SK-N-SH (cell line): ENCODE data around the gene CARM1. TPM values are rescaled to one million over a fixed set of nuclear protein-coding genes. Genes with fewer than 3 reads are reported as not detected.
A peak's percentile ranks its signal among the peaks of the same experiment; 100 is the strongest.

Experiments
- CTCF ChIA-PET: fragments of 300-600, 350-600 bp; formaldehyde crosslinking; extraction: SDS; loops from one replicate; lab custom pipeline; 2021; lab: Yijun Ruan, JAX
- POLR2A ChIA-PET: fragments of 350-600 bp; sonication (Branson Sonifier 250); formaldehyde crosslinking; extraction: SDS; loops from one replicate; lab custom pipeline; 2020; ENCODE audit warnings: antibody characterized with exemption, inconsistent platforms; lab: Yijun Ruan, JAX
- DNase-seq: peaks from one replicate; pipeline ENCODE4 v3.0.0; 2012
- H2AFZ ChIP-seq: fragments of 200-600 bp; sonication (generic); 2 replicates; pipeline ENCODE4 v1.8.1; 2016; ENCODE audit warnings: antibody characterized with exemption, mild to moderate bottlenecking, low read depth
- H3F3A ChIP-seq: fragments of 200-600 bp; sonication (generic); replicated peaks from 2 replicates; pipeline ENCODE3; 2016; ENCODE audit warnings: antibody characterized with exemption, mild to moderate bottlenecking; ENCODE audit not compliant: insufficient read depth
- H3K27ac ChIP-seq, 2 experiments: fragments of 200-500 bp in 1 of 2; fragments of 200-600 bp in 1 of 2; sonication (Bioruptor generic) in 1 of 2; sonication (generic), shearing (Covaris generic) in 1 of 2; 2 replicates each; pipeline versions ENCODE4 v1.5.1 to v1.6.1; 2014 to 2016; ENCODE audit warnings: low read depth in 2 of 2, inconsistent platforms in 1 of 2, low read length in 1 of 2, mild to moderate bottlenecking in 1 of 2, mixed read lengths in 1 of 2
- H3K27me3 ChIP-seq: fragments of 200-600 bp; sonication (generic), shearing (Covaris generic); 2 replicates; pipeline ENCODE4 v1.6.1; 2016; ENCODE audit warnings: mixed run types; ENCODE audit not compliant: insufficient read depth
- H3K36me3 ChIP-seq, 2 experiments: fragments of 200-500 bp in 1 of 2; fragments of 200-600 bp in 1 of 2; sonication (Bioruptor generic) in 1 of 2; sonication (generic) in 1 of 2; replicated peaks in 1 of 2; 2 replicates each; pipeline versions ENCODE3 to v1.5.1; 2014 to 2016; ENCODE audit warnings: low read length in 1 of 2, mild to moderate bottlenecking in 1 of 2; ENCODE audit not compliant: insufficient read depth in 2 of 2, control insufficient read depth in 1 of 2
- H3K4me1 ChIP-seq, 2 experiments: fragments of 200-500 bp in 1 of 2; fragments of 200-600 bp in 1 of 2; sonication (Bioruptor generic) in 1 of 2; sonication (generic), shearing (Covaris generic) in 1 of 2; 2 replicates each; pipeline versions ENCODE4 v1.5.1 to v1.6.1; 2014 to 2016; ENCODE audit warnings: low read depth in 1 of 2, low read length in 1 of 2, mixed run types in 1 of 2; ENCODE audit not compliant: insufficient read depth in 2 of 2, control insufficient read depth in 1 of 2
- H3K4me2 ChIP-seq: fragments of 200-600 bp; sonication (generic), shearing (Covaris generic); 2 replicates; pipeline ENCODE4 v1.6.1; 2017; ENCODE audit warnings: mixed run types
- H3K4me3 ChIP-seq, 2 experiments: fragments of 200-500 bp in 1 of 2; fragments of 200-600 bp in 1 of 2; sonication (Bioruptor generic) in 1 of 2; sonication (generic), shearing (Covaris generic) in 1 of 2; 2 replicates each; pipeline versions ENCODE4 v1.5.1 to v1.8.1; 2014 to 2016; ENCODE audit warnings: low read depth in 2 of 2, inconsistent platforms in 1 of 2, low read length in 1 of 2, mild to moderate bottlenecking in 1 of 2, mixed read lengths in 1 of 2, moderate library complexity in 1 of 2
- H3K79me2 ChIP-seq: fragments of 200-600 bp; sonication (generic); 2 replicates; pipeline ENCODE4 v1.8.1; 2017; ENCODE audit warnings: mild to moderate bottlenecking; ENCODE audit not compliant: insufficient read depth
- H3K9ac ChIP-seq: fragments of 200-600 bp; sonication (generic); 2 replicates; pipeline ENCODE4 v1.6.1; 2017; ENCODE audit warnings: mixed run types
- H3K9me2 ChIP-seq: fragments of 200-600 bp; sonication (generic); 2 replicates; pipeline ENCODE4 v1.6.1; 2017; ENCODE audit warnings: mixed run types
- H3K9me3 ChIP-seq: fragments of 200-600 bp; sonication (generic); 2 replicates; pipeline ENCODE4 v1.6.1; 2017; ENCODE audit warnings: mixed run types, mild to moderate bottlenecking, moderate library complexity
- H4K20me1 ChIP-seq: fragments of 200-600 bp; sonication (generic); 2 replicates; pipeline ENCODE4 v1.6.1; 2017; ENCODE audit warnings: mild to moderate bottlenecking, mixed run types; ENCODE audit not compliant: insufficient read depth
- ELF1 ChIP-seq: IDR thresholded peaks from 2 replicates; pipeline ENCODE4 v1.4.0; 2012
- FOXM1 ChIP-seq: IDR thresholded peaks from 2 replicates; pipeline ENCODE4 v1.4.0; 2012; ENCODE audit warnings: low read depth, mild to moderate bottlenecking
- GABPA ChIP-seq: IDR thresholded peaks from 2 replicates; pipeline ENCODE4 v1.4.0; 2012; ENCODE audit warnings: low read depth, mild to moderate bottlenecking
- GATA2 ChIP-seq: sonication (generic); formaldehyde crosslinking; IDR thresholded peaks from 2 replicates; pipeline ENCODE4 v1.5.0; 2020; ENCODE audit warnings: mild to moderate bottlenecking, missing genetic modification reagents
- IRF3 ChIP-seq: fragments of 150-350 bp; IDR thresholded peaks from 2 replicates; pipeline ENCODE4 v1.6.1; 2016; ENCODE audit warnings: mild to moderate bottlenecking, low read depth, low read length
- MAX ChIP-seq: IDR thresholded peaks from 2 replicates; pipeline ENCODE4 v1.4.0; 2012; ENCODE audit warnings: low read depth
- MEF2A ChIP-seq: IDR thresholded peaks from 2 replicates; pipeline ENCODE4 v1.4.0; 2012; ENCODE audit warnings: low read depth, borderline replicate concordance
- MXI1 ChIP-seq: IDR thresholded peaks from 2 replicates; pipeline ENCODE4 v1.6.1; 2012; ENCODE audit warnings: mild to moderate bottlenecking, low read depth, low read length, improper control_type of control experiment
- NRF1 ChIP-seq: IDR thresholded peaks from 2 replicates; pipeline ENCODE4 v1.6.1; 2012; ENCODE audit warnings: low read depth, mild to moderate bottlenecking, low read length
- PBX3 ChIP-seq: IDR thresholded peaks from 2 replicates; pipeline ENCODE4; 2012
- POLR2AphosphoS5 ChIP-seq: IDR thresholded peaks from 2 replicates; pipeline ENCODE4 v1.6.1; 2012; ENCODE audit warnings: low read depth, low read length
- RAD21 ChIP-seq: IDR thresholded peaks from 2 replicates; pipeline ENCODE4 v1.6.1; 2012; ENCODE audit warnings: mild to moderate bottlenecking, low read length
- REST ChIP-seq: IDR thresholded peaks from 2 replicates; pipeline ENCODE4 v1.6.1; 2012; ENCODE audit warnings: mild to moderate bottlenecking, low read depth, low read length, moderate library complexity
- RFX5 ChIP-seq: IDR thresholded peaks from 2 replicates; pipeline ENCODE4 v1.6.1; 2012; ENCODE audit warnings: mild to moderate bottlenecking, improper control_type of control experiment, low read length
- RXRA ChIP-seq: IDR thresholded peaks from 2 replicates; pipeline ENCODE4 v1.4.0; 2012; ENCODE audit warnings: low read depth, mild to moderate bottlenecking, borderline replicate concordance
- SMC3 ChIP-seq: IDR thresholded peaks from 2 replicates; pipeline ENCODE4 v1.6.1; 2012; ENCODE audit warnings: low read depth, low read length, improper control_type of control experiment
- TAF1 ChIP-seq: IDR thresholded peaks from 2 replicates; pipeline ENCODE4 v1.6.1; 2012; ENCODE audit warnings: low read depth, mild to moderate bottlenecking, low read length, moderate library complexity, borderline replicate concordance
- TCF12 ChIP-seq: IDR thresholded peaks from 2 replicates; pipeline ENCODE4 v1.4.0; 2012
- TEAD4 ChIP-seq: IDR thresholded peaks from 2 replicates; pipeline ENCODE4 v1.4.0; 2012; ENCODE audit warnings: mild to moderate bottlenecking, borderline replicate concordance; ENCODE audit not compliant: insufficient read depth
- YY1 ChIP-seq: IDR thresholded peaks from 2 replicates; pipeline ENCODE4 v1.4.0; 2012; ENCODE audit warnings: low read depth, mild to moderate bottlenecking
- WGBS: methylation state at CpG from one replicate; pipeline ENCODE4 v1.1.6; 2017; ENCODE audit warnings: low lambda C conversion rate; 5-methylcytosine and 5-hydroxymethylcytosine counted together
- polyA plus RNA-seq, 3 experiments: library from polyadenylated mRNA; depleted of rRNA; stranded (reverse); fragments of >200 nt; gene quantifications; 2 replicates each; pipeline ENCODE4 v1.2.3, GENCODE V29; 2012

Gene CARM1
- polyA plus RNA-seq, 1 of the 3 experiments (the other 2 are of a cell fraction) = 62.2 TPM

GRCh38 chr19:10913716-10914340, 42.5 kb downstream of the CARM1 start:
- CTCF ChIA-PET = interaction anchor here (0.6 to 2.3 kb wide), 4 partner anchors 39 to 43 kb away, joined by 3 to 12 read pairs (median 4); no protein-coding TSS in a partner anchor
- Histone ChIP-seq H4K20me1 (peaks cover 7% of the 10 kb centered on the region; the same call in 1 of the 2 replicates), H3K9me3 (no peaks in the 10 kb centered on the region), H3K4me3 (no peak overlapping the region), H3K4me2 (no peak overlapping the region), H3K27ac (no peak overlapping the region), H3K4me1 (peaks cover 4 to 17% of the 10 kb centered on the region in 2 experiments; a peak in 3 of 4 replicates), H3F3A (peaks cover 9% of the 10 kb centered on the region), H3K9ac (no peak overlapping the region), H3K27me3 (no peaks in the 10 kb centered on the region), H3K9me2 (no peaks in the 10 kb centered on the region), H2AFZ (no peak overlapping the region), H3K79me2 (no peaks in the 10 kb centered on the region), H3K36me3 (peaks cover 9 to 27% of the 10 kb centered on the region in 2 experiments)
- POLR2A ChIA-PET = no interaction called here
- no peak for TF ChIP-seq GABPA
- TF ChIP-seq TCF12 = no peak
- no peak for TF ChIP-seq TEAD4
- no peak for TF ChIP-seq PBX3
- DNase-seq = no peak
- 92% methylated on average over 17 of the region's 24 CpGs for WGBS

GRCh38 chr19:10915130-10916091, 44.1 kb downstream of the CARM1 start:
- Histone ChIP-seq H3K9me3 (no peaks in the 10 kb centered on the region), H3K4me1 (peaks cover 4 to 17% of the 10 kb centered on the region in 2 experiments; a peak in 3 of 4 replicates), H4K20me1 (peaks cover 7% of the 10 kb centered on the region; the same call in 1 of the 2 replicates), H3K9ac (no peak overlapping the region), H3K27ac (peak overlapping the region; percentile 43 to 74; a peak in 3 of 4 replicates), H3K4me3 (no peak overlapping the region), H3F3A (peaks cover 14% of the 10 kb centered on the region), H3K79me2 (no peaks in the 10 kb centered on the region), H3K4me2 (peak overlapping the region; percentile 58; the same call in 1 of the 2 replicates), H3K27me3 (no peaks in the 10 kb centered on the region), H3K9me2 (no peaks in the 10 kb centered on the region), H2AFZ (no peak overlapping the region), H3K36me3 (peaks cover 15 to 29% of the 10 kb centered on the region in 2 experiments)
- ChIA-PET CTCF (interaction anchor here (0.7 to 3.5 kb wide), 10 partner anchors 15 to 229 kb away, joined by 3 to 12 read pairs (median 4); partner anchors contain the start of genes CARM1 and DNM2), POLR2A (interaction anchor here (0.9 kb wide), 1 partner anchor 44 kb away, joined by 3 read pairs; no protein-coding TSS in a partner anchor)
- WGBS = 46% methylated on average over 10 of the region's 19 CpGs
- peak; percentile 68 for DNase-seq
- TF ChIP-seq RAD21 (no peak), MAX (peak; percentile 87), FOXM1 (no peak), MEF2A (no peak), MXI1 (no peak), SMC3 (no peak), TAF1 (0 out of 2 replicates have a peak, but pooled peaks have one; percentile 38), RXRA (no peak), RFX5 (no peak), TCF12 (peak; percentile 99), IRF3 (no peak), NRF1 (no peak), GATA2 (CRISPR knock-in tag) (no peak), POLR2AphosphoS5 (peak; percentile 48; the same call in 1 of the 2 replicates), REST (no peak), ELF1 (no peak), YY1 (no peak)
